GM18507 (cell line): ENCODE results near the gene ZBTB32.
"Not testable (repeated sequence)": the region's sequence is repeated elsewhere in the genome, so short reads cannot be mapped to it uniquely, and the experiment has no call there.

Experiments used
- DNase-seq: peaks from one replicate; pipeline ENCODE4 v3.0.0; 2011; ENCODE audit warnings: low read depth; ENCODE audit not compliant: insufficient read length; ENCODE audit errors: extremely low spot score
- FAIRE-seq: peaks from 2 replicates; lab custom pipeline; 2011; peaks lifted over from hg19 to GRCh38; lab: Jason Lieb, UNC

The ZBTB32 gene

GRCh38 chr19:35704218-35704617 lies at the start of gene ZBTB32:
ZBTB32 (plus strand) TSS chr19:35704558; CDS start chr19:35714627, 10,069 bp downstream.
- no peak for FAIRE-seq
- DNase-seq: no peak

DNA sequence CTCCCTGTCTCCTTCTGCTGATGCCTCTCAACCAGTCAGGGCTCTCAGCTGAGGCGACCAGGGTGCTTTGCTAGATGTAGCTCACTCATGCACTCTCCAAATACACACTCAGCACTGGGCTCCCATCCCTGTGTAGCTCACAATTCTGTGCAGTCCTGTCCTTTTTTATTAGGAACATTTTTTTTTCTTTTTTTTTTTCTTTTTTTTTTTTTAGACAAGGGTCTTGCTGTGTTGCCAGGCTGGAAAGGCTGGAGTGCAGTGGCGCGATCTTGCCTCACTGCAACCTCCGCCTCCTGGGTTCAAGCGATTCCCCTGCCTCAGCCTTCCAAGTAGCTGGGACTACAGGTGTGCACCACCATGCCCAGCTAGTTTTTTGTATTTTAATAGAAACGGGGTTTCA lies 49.5 kb upstream of the ZBTB32 start:
- FAIRE-seq, DNase-seq: not testable (repeated sequence)

DNA sequence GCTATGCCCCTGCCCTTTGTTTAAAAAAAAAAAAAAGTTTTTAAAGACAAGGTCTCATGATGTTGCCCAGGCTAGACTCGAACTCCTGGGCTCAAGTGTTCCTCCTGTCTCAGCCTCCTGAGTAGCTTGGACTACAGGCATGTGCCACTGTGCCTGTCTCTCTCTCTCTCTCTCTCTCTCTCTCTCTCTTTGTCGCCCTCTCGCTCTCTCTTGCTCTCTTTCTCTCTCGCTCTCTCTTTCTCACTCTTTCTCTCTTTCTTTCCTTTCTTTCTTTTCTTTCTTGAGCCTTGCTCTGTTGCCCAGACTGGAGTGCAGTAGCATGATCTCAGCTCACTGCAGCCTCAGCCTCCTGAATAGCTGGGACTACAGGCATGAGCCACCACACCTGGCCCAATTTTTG lies 48.8 kb upstream of the ZBTB32 start:
- DNase-seq: no peak
- no peak for FAIRE-seq

DNA sequence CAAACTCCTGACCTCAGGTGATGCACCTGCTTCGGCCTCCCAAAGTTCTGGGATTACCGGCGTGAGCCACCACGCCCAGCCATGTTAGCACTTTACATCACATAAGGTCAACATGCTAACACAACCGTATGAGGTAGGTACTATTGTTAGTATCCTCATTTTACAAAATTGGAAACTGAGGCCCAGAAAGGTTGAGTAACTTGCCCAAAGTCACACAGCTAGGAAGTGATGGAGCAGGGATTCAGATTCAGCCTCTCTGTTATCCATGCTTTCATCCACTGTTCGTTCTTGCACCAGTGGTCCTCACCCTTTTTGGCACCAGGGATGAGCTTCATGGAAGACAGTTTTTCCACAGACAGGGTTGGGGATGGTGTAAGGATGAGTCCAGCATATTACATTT lies 47.7 kb upstream of the ZBTB32 start:
- no peak for FAIRE-seq
- DNase-seq: no peak

- no peak for FAIRE-seq
- DNase-seq: no peak
Measured at GRCh38 chr19:35657904-35658700, 46.3 kb upstream of the ZBTB32 start.

DNA sequence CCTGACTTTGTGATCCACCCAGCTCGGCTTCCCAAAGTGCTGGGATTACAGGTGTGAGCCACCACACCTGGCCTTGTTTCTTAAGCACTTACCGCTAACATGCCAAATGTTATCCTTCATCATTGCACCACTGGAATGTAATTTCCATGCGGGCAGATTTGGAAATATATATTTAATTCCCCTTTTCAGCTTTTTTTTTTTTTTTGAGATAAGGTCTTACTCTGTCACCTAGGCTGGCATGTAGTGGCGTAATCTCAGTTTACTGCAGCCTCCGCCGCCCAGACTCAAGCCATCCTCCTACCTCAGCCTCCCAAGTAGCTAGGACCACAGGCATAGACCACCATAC lies 42.4 kb upstream of the ZBTB32 start:
- no peak for FAIRE-seq
- DNase-seq: no peak

DNA sequence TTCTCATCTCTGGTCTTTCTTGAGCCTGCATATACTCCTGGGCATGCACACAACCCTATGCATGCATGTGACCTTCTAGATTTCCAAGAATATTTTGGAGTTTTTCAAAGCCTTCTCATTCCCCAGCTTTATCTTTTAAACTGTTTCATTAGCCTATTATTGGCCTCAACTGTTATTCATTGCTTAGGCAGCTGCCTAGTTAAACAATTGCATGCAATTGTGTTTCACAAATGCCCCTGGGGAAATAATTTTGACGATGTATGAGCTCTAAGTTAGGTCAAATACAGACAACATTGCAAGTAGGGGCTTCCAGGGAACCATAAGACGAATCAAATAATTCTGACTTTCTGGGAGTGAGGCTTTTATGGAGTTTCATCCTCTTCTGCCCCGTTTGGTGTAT lies 40.4 kb upstream of the ZBTB32 start:
- DNase-seq (no peak), FAIRE-seq (no peak)

DNA sequence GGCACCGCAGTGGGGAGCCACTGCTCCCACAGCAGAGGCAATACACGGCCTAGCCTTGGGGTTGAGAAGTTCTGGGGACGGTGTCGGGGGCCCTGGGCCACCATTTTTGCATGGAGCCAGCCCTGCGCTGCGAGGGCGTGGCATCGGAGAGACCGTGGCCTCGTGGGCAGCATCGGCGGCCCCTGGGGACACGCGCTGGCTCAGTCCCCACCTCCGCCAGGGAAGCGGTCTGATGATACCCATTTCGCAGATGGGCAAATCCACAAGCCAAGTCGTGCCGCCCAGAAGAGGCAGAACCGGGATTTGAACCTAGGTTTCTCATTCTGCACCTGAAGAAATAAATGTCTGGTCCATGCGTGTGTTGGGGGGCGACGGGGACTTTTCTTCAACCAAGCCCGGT lies 39.2 kb upstream of the ZBTB32 start:
- FAIRE-seq (no peak), DNase-seq (no peak)

- FAIRE-seq (no peak), DNase-seq (no peak)
Measured at GRCh38 chr19:35665604-35666003, 38.8 kb upstream of the ZBTB32 start.

DNA sequence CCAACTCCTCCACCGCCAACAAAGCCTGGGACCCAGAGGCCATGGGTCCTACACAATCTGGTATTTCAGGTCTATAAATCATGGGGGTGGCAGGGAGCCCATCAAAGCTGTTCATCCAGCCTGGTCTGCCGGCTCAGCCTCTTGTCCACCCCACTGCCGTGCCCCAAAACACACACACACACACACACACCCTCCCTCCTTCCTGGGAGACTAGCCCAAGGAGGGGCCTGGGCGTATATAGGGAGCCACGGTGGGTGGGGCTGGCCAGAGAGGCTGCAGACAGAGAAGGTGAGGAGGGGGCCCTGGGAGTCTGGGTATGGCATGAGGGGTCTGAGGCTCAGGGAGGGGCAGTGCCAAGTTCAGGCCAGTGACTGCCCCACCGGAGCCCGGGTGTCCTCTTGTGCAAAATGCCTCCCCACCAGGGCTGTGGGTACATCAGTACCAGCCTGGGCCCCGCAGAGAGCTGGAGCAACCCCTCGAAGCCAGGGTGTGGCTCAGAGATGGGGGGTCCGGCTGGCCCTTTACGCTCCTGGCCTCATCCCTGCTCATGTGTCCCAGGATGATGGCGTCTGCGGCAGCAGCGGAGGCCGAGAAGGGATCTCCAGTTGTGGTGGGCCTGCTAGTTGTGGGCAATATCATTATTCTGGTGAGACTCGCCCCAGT lies 38.0 kb upstream of the ZBTB32 start, which contains the start of gene UPK1A:
UPK1A (plus strand) TSS at position 267 of the 663 bp plus-strand sequence; CDS start at position 563, 296 bp downstream.
- DNase-seq (no peak), FAIRE-seq (no peak)

- no peak for FAIRE-seq
- no peak for DNase-seq
Measured at GRCh38 chr19:35669566-35669965, 34.8 kb upstream of the ZBTB32 start.

- FAIRE-seq (no peak), DNase-seq (no peak)
Measured at GRCh38 chr19:35669974-35670373, 34.4 kb upstream of the ZBTB32 start.

GRCh38 chr19:35670686-35671085 lies 33.7 kb upstream of the ZBTB32 start:
- DNase-seq (no peak), FAIRE-seq (no peak)

DNA sequence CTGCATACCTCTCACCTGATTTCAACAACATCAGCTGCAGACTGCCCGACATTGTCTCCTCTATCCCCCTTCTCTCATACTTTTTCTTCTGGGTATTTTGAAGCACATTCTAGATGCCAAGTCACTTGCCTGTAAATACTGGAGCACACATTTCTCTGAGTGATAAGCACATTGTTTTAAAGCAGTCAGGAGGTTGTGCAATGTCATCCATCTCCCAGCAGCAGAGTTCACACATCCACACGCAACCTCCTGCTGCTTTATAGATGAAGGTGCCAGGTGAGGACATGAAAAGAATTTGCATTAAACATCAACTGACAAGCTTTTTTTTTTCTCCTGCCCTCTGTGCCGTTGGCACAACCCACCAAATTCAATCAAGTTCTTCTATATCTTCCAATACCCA lies 32.5 kb upstream of the ZBTB32 start:
- DNase-seq (no peak), FAIRE-seq (no peak)

GRCh38 chr19:35673121-35673804 lies 31.1 kb upstream of the ZBTB32 start:
- FAIRE-seq (peak; percentile 80), DNase-seq (peak; percentile 32)

DNA sequence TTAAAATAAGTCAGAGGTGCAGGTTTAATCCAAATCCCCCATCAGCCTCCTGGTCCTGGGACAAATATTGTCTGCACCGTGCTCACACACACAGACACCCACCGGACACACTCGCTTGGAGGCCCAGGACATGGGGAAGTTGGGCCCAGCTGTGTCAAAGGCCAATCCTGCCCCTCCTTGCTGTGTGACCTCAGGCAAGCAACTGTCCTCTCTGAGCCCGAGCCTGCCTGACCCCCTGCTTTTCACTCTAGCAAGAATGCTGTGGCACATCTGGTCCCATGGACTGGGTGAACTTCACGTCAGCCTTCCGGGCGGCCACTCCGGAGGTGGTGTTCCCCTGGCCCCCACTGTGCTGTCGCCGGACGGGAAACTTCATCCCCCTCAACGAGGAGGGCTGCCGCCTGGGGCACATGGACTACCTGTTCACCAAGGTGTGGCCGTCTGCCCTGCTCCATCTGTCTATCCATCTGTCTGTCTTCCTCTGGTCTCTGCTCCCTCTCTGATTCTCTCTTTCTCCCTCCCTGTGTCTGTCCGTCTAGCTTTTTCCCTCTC lies 28.7 kb upstream of the ZBTB32 start:
- no peak for FAIRE-seq
- no peak for DNase-seq

- no peak for FAIRE-seq
- no peak for DNase-seq
Measured at GRCh38 chr19:35689836-35690235, 14.5 kb upstream of the ZBTB32 start.

DNA sequence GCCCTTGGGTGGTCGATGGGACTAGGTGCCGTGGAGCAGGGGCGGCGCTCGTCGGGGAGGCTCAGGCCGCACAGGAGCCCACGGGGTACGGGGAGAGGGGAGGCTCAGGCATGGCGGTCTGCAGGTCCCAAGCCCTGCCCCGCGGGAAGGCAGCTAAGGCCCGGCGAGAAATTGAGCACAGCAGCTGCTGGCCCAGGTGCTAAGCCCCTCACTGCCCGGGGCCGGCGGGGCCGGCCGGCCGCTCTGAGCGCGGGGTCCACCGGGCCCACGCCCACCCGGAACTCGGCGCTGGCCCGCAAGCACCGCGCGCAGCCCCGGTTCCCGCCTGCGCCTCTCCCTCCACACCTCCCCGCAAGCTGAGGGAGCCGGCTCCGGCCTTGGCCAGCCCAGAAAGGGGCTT lies 13.3 kb upstream of the ZBTB32 start:
- not testable (repeated sequence) for FAIRE-seq, DNase-seq

- DNase-seq: no peak
- FAIRE-seq: no peak
Measured at GRCh38 chr19:35692010-35692409, 12.3 kb upstream of the ZBTB32 start.

- no peak for FAIRE-seq
Measured at GRCh38 chr19:35693422-35693821, 10.9 kb upstream of the ZBTB32 start.

More at GRCh38 chr19:35693422-35693821, 10.9 kb upstream of the ZBTB32 start:
- no peak for DNase-seq
